Mesenteric fat pad (tissue), 1 donor: Measurements from ENCODE around the gene ARPC4. TPM values are rescaled to one million over a fixed set of nuclear protein-coding genes. Genes with fewer than 3 reads are reported as not detected.
A peak's percentile ranks its signal among the peaks of the same experiment; 100 is the strongest.

Experiments used
- DNase-seq: peaks from one replicate; pipeline ENCODE4 v3.0.0-alpha.2; 2020; ENCODE audit warnings: low spot score
- long read RNA-seq: library from polyadenylated mRNA; unstranded; transcript quantifications from one replicate; pipeline ENCODE4 v2.0.0, GENCODE V29; 2020
- total RNA-seq: library from RNA; stranded (reverse); fragmentation: NEBNext Ultra II Directional; extraction: Animal tissue kit (Norgen Biotek cat#: 25700); gene quantifications from one replicate; pipeline ENCODE4 v1.2.1, GENCODE V29; 2021
- donor health status: DM: yes; HTN: yes; CAD: no.

ARPC4 gene
- total RNA-seq = 151 TPM
- long read RNA-seq, transcript ARPC4-201 (6 exons, 2,582 nt) = major isoform, 317 of 394 reads
- long read RNA-seq, transcript ARPC4-208 (6 exons, 942 nt) = minor isoform, 21 of 394 reads
- long read RNA-seq, partial matches to known transcripts = 34 of 394 reads
- long read RNA-seq, other reads (novel, unspliced or antisense) = 14 of 394 reads

DNA sequence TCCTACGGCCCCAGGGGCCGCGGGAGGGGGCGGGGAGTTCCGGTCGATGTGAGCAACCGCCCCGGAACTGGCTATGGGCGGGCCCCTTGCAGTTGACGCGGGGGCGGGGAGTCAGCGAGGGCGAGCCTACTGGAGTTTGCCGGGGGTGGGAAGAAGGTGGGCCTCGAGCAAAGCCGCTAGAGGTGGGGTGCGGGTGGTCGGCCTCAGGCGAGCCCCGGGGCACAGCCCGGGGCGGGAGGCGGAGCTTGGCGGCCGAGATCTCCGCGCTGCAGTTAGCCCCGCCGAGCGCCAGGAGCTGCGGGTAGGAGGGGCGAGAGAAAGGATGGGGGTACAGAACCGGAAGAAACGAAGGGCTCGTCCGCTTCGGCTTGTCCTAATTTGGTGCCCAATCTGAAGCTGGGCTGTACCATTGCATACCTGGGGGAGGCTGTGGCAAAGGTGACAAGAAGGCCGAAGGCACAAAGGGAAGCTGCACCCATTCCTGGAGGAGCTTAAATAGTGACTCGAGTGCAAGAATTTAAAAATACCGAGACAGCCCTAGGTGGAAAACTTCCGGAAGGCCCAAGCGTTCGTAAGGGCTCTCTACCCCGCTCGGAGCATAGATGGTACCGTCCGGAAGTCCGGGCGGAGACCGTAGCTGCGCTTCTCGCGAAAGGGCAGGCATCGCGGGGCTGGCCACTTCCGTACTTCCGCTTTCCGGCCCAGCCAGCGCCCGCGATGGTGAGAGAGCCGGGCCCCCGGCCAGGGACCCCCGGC, at the start of gene ARPC4, which contains the start of gene TADA3:
Gene ARPC4, plus strand, starts transcription at position 678 of the 756 bp plus-strand sequence. Its CDS starts 40 bp downstream, at position 718.
Gene TADA3, minus strand, starts transcription at position 69 of the 756 bp plus-strand sequence. CDS start 1,007 bp downstream, outside the sequence.
- peak; percentile 96 for DNase-seq

DNA sequence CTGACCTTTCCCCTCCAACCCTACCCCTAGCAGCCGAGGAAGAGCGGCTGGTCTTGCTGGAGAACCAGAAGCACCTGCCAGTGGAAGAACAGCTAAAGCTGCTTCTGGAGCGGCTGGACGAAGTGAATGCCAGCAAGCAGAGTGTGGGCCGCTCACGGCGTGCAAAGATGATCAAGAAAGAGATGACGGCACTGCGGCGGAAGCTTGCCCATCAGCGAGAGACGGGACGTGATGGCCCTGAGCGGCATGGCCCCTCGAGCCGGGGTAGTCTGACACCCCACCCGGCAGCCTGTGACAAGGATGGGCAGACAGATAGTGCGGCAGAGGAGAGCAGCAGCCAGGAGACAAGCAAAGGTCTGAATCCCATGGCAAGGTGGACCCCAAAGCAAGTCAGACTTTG, 49.3 kb upstream of the ARPC4 start:
- no peak for DNase-seq

DNA sequence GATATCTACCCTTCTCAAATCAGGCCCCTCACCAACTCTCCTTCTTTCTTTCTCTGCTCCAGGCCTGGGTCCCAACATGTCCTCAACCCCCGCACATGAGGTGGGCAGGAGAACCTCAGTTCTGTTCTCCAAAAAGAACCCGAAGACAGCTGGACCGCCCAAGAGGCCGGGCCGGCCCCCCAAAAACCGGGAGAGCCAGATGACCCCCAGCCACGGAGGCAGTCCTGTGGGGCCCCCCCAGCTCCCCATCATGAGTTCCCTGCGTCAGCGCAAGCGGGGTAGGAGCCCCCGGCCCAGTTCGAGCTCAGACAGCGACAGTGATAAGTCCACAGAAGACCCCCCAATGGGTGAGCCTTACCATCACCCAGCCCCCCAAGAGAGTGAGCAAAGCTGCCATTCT, 48.7 kb upstream of the ARPC4 start:
- no peak for DNase-seq

DNA sequence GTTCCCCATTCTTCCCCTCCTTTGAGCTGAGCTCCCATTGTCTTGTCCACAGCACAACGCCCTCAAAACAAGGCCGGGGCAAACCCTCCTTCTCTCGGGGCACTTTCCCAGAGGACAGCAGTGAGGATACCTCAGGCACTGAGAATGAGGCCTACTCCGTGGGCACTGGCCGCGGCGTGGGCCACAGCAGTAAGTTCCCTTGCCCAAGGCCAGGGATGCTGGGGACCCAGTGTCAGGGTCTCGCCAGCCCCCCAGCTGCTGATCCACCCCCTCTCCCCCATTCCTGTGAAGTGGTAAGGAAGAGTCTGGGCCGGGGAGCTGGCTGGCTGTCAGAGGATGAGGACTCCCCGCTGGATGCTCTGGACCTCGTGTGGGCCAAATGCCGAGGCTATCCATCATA, 47.4 kb upstream of the ARPC4 start:
- DNase-seq = no peak

DNA sequence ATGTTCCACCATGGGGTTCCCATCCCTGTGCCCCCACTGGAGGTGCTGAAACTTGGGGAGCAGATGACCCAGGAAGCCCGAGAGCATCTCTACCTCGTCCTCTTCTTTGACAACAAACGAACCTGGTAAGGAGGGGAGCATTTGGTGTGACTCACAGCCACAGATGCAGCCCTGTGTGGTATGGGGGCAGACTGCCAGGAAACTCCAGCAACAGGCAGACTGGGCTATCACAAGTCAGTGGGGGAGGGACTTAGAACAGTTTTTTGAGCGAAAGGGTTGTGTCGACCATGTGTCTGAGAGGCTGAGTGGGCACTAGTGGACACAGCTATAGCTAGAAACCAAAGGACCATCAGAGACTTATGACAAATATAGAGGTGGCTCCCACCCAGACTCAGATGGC, 46.6 kb upstream of the ARPC4 start:
- DNase-seq = no peak

DNA sequence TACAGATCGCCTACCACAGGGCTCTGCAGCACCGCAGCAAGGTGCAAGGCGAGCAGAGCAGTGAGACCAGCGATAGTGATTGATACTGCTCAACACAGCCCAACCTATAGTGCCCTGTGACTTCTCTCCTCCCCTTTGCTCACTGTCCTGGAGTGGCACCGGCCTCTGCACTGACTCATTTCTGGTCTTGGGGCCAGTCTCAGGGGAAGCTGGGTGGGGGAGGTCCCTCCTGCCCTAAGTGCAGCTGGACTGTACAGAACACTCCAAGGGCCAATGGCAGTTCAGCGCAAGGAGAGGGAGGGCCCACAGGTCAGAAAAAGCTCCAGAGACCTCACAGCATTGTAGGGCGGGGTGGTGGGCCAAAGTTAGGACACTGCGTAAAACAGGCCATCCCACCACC, 45.6 kb upstream of the ARPC4 start:
- DNase-seq = no peak

DNA sequence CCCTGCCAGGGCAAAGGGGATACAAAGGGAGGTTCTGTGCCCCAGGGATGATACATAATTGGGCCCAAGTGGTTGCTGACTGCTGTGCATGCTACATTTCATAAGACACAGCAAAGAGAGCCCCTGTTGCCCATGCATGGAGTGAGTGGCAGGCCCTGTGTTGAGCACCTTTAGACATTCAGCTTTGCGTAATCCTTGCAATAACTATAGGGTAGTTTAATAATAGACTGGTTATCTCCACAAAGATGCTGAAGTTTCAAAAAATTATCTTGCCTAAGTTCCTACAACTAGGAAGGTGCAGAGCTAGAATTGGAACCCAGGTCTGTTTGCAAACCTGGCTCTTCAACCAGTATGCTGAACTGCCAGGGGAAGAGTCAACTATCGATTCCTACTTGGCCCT, 44.9 kb upstream of the ARPC4 start:
- no peak for DNase-seq

DNA sequence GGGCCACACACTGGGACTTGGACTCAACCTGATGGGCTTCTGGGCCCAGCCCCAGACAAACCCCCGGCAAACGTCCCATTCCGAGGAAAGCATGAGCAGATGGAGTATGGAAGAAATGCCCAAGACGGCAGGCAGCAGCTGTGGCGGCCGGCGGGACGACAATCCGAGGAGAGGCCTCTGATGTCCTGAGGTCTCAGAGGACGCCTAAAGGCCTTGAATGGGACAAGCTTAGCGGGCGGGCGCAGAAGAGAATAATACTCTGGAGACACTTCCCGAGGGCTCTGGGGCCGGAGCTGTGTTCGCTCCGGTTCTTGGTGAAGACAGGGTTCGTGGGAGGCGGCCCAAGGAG, 43.6 kb upstream of the ARPC4 start:
- no peak for DNase-seq

DNA sequence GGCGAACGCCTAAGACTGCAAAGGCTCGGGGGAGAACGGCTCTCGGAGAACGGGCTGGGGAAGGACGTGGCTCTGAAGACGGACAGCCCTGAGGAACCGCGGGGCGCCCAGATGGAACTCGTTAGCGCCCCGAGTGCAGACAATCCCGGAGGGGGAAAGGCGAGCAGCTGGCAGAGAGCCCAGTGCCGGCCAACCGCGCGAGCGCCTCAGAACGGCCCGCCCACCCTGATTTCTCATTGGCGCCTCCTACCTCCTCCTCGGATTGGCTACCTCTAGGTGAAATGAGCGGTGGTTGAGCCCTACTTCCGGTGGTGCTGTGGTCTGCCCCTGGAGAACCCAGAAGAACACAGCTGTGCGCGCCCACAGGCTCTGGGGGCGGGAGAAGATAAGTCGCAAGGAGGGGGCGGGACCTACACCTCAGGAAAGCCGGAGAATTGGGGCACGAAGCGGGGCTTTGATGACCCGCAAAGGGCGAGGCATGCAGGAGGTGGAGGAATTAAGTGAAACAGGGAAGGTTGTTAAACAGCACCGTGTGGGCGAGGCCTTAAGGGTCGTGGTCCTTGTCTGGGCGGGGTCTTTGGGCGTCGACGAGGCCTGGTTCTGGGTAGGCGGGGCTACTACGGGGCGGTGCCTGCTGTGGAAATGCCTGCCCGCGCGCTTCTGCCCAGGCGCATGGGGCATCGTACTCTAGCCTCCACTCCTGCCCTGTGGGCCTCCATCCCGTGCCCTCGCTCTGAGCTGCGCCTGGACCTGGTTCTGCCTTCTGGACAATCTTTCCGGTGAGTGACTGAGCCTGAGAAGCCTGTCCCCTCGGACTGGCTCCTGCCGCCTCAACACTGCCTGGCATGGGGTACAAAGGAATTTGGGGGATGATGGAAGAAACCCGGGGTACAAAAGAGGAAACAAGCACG, 43.0 kb upstream of the ARPC4 start, which contains the start of gene OGG1:
Gene OGG1, plus strand, starts transcription at position 308 of the 911 bp plus-strand sequence. Its CDS starts 335 bp downstream, at position 643.
- peak; percentile 99 for DNase-seq

DNA sequence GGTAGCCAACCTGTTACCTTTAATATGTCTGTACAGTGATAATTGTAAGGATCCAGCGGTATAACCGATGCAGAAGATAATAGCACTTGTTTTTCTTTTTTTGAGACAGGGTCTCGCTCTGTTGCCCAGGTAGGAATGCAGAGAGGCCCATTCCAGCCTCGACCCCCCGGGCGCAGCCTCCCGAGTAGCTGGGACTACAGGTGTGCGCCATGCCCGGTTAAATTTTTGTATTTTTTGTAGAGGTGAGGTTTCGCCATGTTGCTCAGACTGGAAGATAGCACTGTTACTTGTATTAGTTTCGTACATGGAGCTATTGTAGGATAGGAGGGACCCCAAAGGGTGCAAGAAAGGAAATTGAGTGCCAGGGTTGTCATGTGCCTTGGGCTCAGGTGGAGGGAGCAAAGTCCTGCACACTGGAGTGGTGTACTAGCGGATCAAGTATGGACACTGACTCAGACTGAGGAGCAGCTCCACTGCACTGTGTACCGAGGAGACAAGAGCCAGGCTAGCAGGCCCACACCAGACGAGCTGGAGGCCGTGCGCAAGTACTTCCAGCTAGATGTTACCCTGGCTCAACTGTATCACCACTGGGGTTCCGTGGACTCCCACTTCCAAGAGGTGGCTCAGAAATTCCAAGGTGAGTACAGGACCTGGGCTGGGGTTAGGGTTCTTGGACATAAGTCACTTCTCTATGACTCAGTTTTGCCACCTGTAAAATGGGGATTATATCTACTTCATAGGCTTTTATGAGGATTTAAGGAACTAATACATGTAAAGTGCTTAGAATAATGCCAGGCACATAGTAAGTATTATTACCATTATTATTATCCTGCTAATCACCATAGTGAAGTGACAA, 42.1 kb upstream of the ARPC4 start:
- no peak for DNase-seq

DNA sequence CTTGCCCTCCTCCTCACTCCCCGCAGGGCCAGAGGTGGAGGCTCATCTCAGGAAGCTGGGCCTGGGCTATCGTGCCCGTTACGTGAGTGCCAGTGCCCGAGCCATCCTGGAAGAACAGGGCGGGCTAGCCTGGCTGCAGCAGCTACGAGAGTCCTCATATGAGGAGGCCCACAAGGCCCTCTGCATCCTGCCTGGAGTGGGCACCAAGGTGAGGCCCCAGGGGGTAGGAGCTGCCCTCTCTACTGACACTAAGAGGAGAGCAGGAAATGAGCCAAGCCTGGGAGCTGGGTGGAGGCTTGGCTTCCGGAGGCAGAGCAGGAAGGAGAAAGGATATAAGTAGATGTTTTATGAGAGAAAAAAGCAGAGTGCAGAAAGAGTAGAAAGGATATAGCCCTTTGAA, 38.2 kb upstream of the ARPC4 start:
- no peak for DNase-seq

DNA sequence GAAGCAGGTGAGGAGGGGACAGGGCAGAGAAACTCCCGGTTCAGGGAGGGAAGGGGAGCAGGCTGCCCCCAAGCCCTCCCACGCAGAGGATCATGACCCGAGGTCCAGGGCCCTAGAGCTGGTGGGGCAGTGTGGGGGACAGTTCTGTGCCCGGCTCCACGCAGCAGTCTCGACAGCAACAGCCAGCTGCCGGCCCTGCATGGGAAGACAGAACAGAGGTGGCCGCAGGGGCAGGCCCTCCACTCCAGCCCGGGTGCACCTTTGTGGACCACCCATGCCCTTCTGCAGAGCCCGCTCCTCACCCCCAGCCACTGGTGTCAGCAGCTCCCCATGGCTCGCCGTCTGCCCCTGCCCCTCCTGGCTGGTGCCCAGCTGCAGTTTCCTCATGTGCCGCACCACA, 35.5 kb upstream of the ARPC4 start:
- DNase-seq = no peak

DNA sequence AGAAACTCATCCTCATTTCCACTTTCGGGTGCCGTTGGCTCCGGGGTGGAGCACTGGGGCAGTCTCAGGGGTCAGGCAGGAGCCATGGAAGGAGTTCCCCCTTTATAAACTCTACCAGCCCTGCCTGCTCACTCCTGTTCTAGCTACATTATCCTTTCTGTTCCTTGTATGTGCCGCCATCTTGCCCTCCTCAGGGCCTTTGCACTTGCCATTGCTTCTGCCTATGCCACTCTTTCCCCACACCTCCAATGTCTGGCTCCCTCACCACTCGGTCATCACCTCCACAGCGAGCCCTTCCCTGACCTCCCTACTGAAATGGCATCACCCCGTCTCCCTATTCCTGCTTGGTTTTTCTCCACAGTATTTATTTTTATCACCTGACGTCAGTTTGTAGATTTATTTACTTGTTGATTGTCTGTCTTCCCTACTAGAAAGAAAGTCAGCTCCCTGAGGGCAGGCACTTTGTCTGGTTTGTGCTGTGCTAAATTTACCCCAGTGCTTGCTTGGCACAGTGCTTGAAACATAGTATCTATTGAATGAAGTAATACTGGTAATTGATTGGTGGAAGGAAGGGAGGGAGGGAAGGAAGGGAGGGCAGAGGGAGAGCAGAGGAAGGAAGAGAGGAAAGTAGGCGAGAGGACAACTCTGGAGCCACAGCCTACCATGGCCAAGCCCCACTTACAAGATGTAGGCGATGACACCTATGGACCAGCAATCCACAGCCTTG, 31.9 kb upstream of the ARPC4 start:
- DNase-seq = no peak

DNA sequence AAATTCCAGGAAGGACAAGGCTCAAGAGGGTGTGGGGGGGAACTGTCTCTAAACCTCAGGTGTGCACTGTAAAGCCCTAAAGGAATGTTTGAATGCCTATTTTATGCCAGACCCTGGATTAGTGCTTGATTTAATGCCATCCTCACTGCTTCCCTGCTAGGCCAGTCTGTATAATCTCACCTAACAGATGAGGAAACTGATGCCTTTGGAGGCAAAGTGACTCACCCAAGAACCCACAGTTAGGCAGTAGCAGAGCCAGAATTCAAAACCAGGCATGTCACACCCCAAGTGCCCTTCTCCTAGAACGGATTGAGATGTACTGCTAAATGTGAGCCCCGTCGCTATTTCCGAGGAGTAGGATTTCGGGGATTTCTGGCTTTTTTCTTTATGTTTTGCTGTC, 31.0 kb upstream of the ARPC4 start:
- no peak for DNase-seq

DNA sequence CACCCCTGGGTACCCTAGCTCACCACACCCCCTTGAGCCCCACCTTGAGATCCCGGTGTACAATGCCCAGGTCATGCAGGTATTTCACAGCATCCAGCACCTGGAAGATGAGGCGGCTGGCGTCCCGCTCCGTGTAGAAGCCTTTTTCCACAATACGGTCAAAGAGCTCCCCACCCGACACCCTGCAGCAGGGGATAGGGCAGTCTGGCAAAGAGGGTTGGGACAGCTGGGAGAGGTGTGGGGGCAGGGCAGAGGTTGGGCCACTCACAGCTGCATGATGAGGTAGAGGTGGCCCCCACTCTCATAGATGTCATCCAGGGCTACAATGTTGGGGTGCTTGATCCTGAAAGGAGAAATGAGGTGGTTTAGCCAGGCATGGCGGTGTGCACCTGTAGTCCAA, 30.0 kb upstream of the ARPC4 start:
- DNase-seq = no peak

DNA sequence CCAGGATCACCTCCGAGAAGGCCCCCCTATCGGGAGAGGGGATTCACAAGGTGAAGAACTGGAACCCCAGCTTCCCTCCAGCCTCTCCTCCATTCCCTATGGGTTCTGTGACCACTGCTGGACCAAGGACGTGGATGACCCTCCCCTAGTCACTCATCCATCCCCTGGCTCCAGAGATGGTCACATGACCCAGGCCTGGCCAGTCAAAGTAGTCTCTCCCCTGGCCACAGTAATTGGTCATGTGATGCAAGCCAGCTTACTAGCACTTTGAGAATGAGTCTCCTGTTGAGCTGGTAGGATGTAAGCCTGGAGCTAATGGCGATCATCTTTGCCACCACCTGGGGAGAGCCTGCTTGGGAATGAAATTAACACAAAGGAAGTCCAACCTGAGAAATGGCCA, 27.0 kb upstream of the ARPC4 start:
- no peak for DNase-seq

DNA sequence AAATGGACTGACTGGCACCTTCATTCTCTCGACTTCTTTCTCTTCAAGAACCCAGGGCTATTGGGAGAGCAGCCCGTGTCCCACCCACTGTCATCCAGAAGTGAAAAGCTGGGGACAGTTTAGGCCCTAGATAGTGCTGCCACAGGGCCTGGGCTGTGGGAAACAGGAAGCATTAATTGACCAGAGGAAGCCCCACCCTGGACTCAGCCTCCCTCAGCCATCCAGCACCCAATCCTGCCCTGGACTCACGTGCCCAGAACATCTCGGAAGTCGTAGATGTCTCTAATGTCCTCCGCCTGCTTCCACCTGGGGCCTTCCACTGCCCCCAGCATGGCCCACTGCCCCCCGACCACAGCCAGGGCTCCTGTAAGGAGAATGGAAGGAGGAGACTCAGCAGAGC, 25.5 kb upstream of the ARPC4 start:
- no peak for DNase-seq

DNA sequence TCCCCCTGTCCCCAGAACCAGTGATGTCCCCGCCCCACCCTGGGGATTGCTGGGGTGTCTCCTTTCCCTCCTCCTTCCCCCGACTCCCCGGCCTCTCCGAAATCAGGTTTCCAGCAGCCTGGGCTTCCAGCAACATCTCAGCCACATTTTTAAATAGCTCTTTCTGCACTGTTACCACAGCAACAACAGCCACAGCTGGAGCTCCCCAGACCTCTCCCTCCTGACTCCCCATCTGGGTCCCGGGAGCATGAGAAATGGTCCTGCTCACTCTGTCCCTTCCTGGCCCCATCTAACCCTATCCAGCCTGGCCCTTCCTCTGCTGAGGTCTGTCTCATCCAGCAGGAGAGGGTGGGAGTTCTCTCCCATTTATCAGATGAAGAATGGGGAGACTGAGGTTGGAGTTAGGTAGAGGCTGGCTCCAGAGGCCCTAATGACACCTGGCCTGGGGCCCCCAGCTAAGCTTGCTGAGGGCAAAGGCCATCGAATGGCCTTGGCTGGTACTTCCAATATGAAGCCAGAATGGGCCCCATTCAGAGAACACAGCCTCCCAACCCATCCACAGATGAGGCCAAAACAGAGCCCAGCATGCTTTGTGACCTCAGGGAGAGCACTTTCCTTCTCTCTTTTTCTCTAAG, 24.6 kb upstream of the ARPC4 start:
- DNase-seq = no peak

DNA sequence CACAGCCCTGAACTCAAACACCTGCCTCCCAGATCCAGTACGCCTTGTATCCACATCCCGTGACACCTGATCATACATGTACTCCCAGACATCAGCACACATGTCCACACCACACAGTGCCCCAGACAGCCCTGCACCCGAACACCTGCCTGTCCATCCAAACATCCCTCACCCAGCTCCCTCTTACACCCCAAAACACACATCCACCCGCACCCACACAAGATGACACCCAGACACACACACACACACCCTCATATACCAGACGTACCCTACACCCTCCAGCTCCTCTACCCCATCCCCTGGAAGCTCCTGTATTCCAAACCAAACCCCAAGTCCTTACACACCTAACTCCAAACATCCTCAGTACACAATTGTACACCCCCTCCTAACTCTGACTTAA, 23.9 kb upstream of the ARPC4 start:
- DNase-seq = no peak
